ENCODE results near the gene ZNF155.
"Not testable (repeated sequence)": the region's sequence is repeated elsewhere in the genome, so short reads cannot be mapped to it uniquely, and the experiment has no call there.

ZNF155 gene

GRCh38 chr19:43983912-43984686 is at the start of gene ZNF155:
Gene ZNF155, plus strand, starts transcription at chr19:43984188. Its CDS starts 4,356 bp downstream, at chr19:43988544.
- DNase-seq (ENCODE audit: low read depth in 2 of 3, low spot score in 1 of 3): peak; percentile 60 to 67 (median 62)

- peak; percentile 82 to 85 (median 82) for DNase-seq (ENCODE audit: low read depth in 2 of 3, low spot score in 1 of 3)
Observed at GRCh38 chr19:43934985-43935708, 48.8 kb upstream of the ZNF155 start, which contains the start of gene ZNF45. Gene ZNF45, minus strand, starts transcription at chr19:43935282. Its CDS starts 13,097 bp downstream, at chr19:43922185.

- DNase-seq (ENCODE audit: low read depth in 2 of 3, low spot score in 1 of 3): no peak
Observed at GRCh38 chr19:43936188-43936587, 47.8 kb upstream of the ZNF155 start.

- DNase-seq (ENCODE audit: low read depth in 2 of 3, low spot score in 1 of 3): no peak
Observed at GRCh38 chr19:43939557-43940260, 44.3 kb upstream of the ZNF155 start.

- no peak for DNase-seq (ENCODE audit: low read depth in 2 of 3, low spot score in 1 of 3)
Observed at GRCh38 chr19:43940719-43941118, 43.3 kb upstream of the ZNF155 start.

GRCh38 chr19:43941209-43941608 is 42.8 kb upstream of the ZNF155 start:
- no peak for DNase-seq (ENCODE audit: low read depth in 2 of 3, low spot score in 1 of 3)

- DNase-seq (ENCODE audit: low read depth in 2 of 3, low spot score in 1 of 3): not testable (repeated sequence)
Observed at GRCh38 chr19:43947412-43947811, 36.6 kb upstream of the ZNF155 start.

GRCh38 chr19:43949803-43950202 is 34.2 kb upstream of the ZNF155 start:
- DNase-seq (ENCODE audit: low read depth in 2 of 3, low spot score in 1 of 3): not testable (repeated sequence)

- DNase-seq (ENCODE audit: low read depth in 2 of 3, low spot score in 1 of 3): peak; percentile 47 to 60 (median 56)
Observed at GRCh38 chr19:43950834-43951645, 32.9 kb upstream of the ZNF155 start, which contains the start of gene ZNF221. Gene ZNF221, plus strand, starts transcription at chr19:43951228. Its CDS starts 11,499 bp downstream, at chr19:43962727.

GRCh38 chr19:43956827-43957226 is 27.2 kb upstream of the ZNF155 start:
- no peak for DNase-seq (ENCODE audit: low read depth in 2 of 3, low spot score in 1 of 3)

- no peak for DNase-seq (ENCODE audit: low read depth in 2 of 3, low spot score in 1 of 3)
Observed at GRCh38 chr19:43957891-43958290, 26.1 kb upstream of the ZNF155 start.

GRCh38 chr19:43960411-43960810 is 23.6 kb upstream of the ZNF155 start:
- no peak for DNase-seq (ENCODE audit: low read depth in 2 of 3, low spot score in 1 of 3)

- DNase-seq (ENCODE audit: low read depth in 2 of 3, low spot score in 1 of 3): no peak
Observed at GRCh38 chr19:43966079-43966694, 17.8 kb upstream of the ZNF155 start.

- no peak for DNase-seq (ENCODE audit: low read depth in 2 of 3, low spot score in 1 of 3)
Observed at GRCh38 chr19:43976732-43977131, 7.3 kb upstream of the ZNF155 start.

GRCh38 chr19:43983544-43983911 is 460 bp upstream of the ZNF155 start:
- no peak for DNase-seq (ENCODE audit: low read depth in 2 of 3, low spot score in 1 of 3)

- DNase-seq (ENCODE audit: low read depth in 2 of 3, low spot score in 1 of 3): no peak
Observed at GRCh38 chr19:43984687-43985000, 656 bp downstream of the ZNF155 start.

- DNase-seq (ENCODE audit: low read depth in 2 of 3, low spot score in 1 of 3): no peak
Observed at GRCh38 chr19:43997631-43998290, 13.8 kb downstream of the ZNF155 start.

GRCh38 chr19:44002212-44002565 is 18.2 kb downstream of the ZNF155 start:
- DNase-seq (ENCODE audit: low read depth in 2 of 3, low spot score in 1 of 3): no peak

- peak; percentile 67 to 75 (median 74) for DNase-seq (ENCODE audit: low read depth in 2 of 3, low spot score in 1 of 3)
Observed at GRCh38 chr19:44002566-44003460, 18.8 kb downstream of the ZNF155 start, which contains the start of gene ZNF230. Gene ZNF230, plus strand, starts transcription at chr19:44002957. Its CDS starts 4,122 bp downstream, at chr19:44007079.

Measured in stimulated activated CD4-positive, alpha-beta T cell treated with anti-CD3 and anti-CD28 coated beads, Interleukin-12 subunit alpha, Interleukin-12 subunit beta, amount 100 ng/mL, for 48 hours (primary cell).